OCI-LY3 (cell line): ENCODE measurements around the gene CTNNB1.

ENCODE experiments used
- EZH2phosphoT487 ChIP-seq: fragments of 200-600 bp; shearing (Covaris generic); IDR thresholded peaks from 2 replicates; pipeline ENCODE4 v1.6.1; 2018; ENCODE audit warnings: antibody characterized with exemption, mixed run types, low read depth
- TF ChIP-seq, protein P1 (sequence below): fragments of 200-600, 300-600 bp; sonication (generic); IDR thresholded peaks from 2 replicates; pipeline ENCODE4 v1.5.1; 2014; ENCODE audit warnings: antibody characterized with exemption, low read length, low read depth

DNA sequence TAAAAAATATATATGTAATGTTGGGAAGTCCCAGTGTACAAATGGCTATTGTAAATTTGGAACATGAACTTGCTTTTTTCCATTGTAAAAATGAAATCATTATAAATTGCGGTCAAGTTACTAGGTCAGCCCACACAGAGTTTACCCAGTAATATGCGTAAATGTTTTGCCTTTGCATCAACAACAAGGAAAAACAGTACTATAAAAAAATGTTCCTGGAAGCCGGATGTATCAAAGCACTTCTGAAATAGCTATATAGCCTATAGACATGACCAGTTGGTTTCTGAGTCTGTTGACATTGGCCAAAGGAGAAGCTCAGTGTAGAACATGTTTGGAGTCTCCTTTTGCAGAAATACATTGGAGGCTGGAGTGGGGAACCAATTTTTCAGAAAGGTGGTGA lies 23.2 kb downstream of the CTNNB1 start:
- TF ChIP-seq, protein P1, sequence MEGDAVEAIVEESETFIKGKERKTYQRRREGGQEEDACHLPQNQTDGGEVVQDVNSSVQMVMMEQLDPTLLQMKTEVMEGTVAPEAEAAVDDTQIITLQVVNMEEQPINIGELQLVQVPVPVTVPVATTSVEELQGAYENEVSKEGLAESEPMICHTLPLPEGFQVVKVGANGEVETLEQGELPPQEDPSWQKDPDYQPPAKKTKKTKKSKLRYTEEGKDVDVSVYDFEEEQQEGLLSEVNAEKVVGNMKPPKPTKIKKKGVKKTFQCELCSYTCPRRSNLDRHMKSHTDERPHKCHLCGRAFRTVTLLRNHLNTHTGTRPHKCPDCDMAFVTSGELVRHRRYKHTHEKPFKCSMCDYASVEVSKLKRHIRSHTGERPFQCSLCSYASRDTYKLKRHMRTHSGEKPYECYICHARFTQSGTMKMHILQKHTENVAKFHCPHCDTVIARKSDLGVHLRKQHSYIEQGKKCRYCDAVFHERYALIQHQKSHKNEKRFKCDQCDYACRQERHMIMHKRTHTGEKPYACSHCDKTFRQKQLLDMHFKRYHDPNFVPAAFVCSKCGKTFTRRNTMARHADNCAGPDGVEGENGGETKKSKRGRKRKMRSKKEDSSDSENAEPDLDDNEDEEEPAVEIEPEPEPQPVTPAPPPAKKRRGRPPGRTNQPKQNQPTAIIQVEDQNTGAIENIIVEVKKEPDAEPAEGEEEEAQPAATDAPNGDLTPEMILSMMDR: no peak
- TF ChIP-seq EZH2phosphoT487: no peak
